PFSK-1 (cell line): ENCODE results near the gene RANGAP1.

Experiments used
- FOXP2 ChIP-seq: optimal IDR thresholded peaks from 2 replicates; pipeline ENCODE3; 2011; ENCODE audit warnings: borderline replicate concordance, control low read depth, inconsistent platforms; ENCODE audit not compliant: insufficient read depth; ENCODE audit errors: extremely low read length, extremely low read depth
- POLR2AphosphoS5 ChIP-seq: IDR thresholded peaks from 2 replicates; pipeline ENCODE4 v1.6.1; 2012; ENCODE audit warnings: low read depth, mild to moderate bottlenecking, control low read depth, low read length, moderate library complexity
- SIN3A ChIP-seq: IDR thresholded peaks from 2 replicates; pipeline ENCODE4 v1.6.1; 2012; ENCODE audit warnings: mild to moderate bottlenecking, low read length, moderate library complexity, borderline replicate concordance; ENCODE audit not compliant: insufficient read depth
- TAF1 ChIP-seq: IDR thresholded peaks from 2 replicates; pipeline ENCODE4 v1.6.1; 2012; ENCODE audit warnings: low read length, control low read depth, borderline replicate concordance; ENCODE audit not compliant: insufficient read depth
- TF ChIP-seq, protein P1 (sequence below), 2 experiments: IDR thresholded peaks; 2 replicates each; pipeline versions ENCODE4 v1.6.1 to v1.8.0; 2011 to 2012; ENCODE audit warnings: low read depth in 2 of 2, low read length in 2 of 2, control low read depth in 1 of 2, inconsistent platforms in 1 of 2, mild to moderate bottlenecking in 1 of 2, moderate library complexity in 1 of 2; ENCODE audit not compliant: insufficient read depth in 1 of 2

Gene RANGAP1

DNA sequence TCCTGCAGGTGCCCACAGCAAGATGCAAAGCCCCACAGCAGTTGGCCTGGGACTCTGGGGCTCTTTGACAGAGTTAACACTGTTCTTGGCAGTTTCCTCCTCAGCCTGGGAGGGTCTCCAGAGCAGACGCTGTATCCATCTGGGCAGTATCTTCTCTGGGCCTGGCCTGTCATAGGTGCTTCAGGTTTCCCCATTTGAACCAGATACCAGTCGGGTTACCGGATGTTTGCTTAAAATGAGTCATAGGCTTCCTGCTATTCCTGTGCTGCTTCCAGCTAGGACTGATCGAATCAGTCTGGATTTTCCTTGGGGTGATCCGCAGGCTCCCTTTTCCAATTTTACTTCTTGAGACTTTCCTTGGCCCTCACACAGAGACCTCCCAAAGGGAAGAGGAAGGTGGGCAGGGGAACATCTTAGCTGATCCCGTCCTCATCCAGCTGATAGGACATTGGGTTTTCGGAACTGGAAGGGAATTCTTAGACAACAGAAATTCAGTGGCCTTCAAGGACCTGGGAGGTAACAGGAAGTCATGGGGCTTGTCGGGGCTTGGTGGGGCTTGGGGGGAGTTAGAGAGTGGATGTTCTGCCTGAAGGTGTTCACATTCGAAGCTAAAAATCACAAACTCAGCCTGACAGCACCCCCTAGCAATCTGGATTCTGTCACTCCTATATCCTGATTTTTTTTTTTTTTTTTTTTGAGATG is 2.4 kb upstream of the RANGAP1 start:
- no peak for TF ChIP-seq SIN3A
- no peak for TF ChIP-seq TAF1

DNA sequence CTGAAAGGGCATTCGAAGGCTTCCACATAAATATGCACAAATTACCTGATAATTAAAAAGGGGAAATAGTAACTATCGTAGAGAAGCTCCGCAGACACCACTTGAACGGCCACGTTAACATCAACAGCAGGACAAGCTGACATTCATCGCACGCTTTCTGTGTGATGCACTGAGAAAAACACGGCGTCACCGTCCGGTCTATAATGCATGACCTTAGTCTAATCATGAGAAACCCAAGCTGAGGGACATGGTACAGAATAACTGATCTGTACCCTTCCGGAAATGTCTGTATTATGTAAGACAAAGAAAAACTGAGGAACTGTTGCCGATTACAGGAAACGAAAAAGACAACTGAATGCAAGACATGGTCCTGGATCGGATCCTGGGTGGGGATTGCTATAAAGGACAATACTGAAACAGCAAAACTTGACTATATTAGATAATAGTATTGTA is 678 bp upstream of the RANGAP1 start:
- TF ChIP-seq TAF1, result no peak
- TF ChIP-seq POLR2AphosphoS5, result no peak
- TF ChIP-seq SIN3A, result no peak
- TF ChIP-seq, protein P1, sequence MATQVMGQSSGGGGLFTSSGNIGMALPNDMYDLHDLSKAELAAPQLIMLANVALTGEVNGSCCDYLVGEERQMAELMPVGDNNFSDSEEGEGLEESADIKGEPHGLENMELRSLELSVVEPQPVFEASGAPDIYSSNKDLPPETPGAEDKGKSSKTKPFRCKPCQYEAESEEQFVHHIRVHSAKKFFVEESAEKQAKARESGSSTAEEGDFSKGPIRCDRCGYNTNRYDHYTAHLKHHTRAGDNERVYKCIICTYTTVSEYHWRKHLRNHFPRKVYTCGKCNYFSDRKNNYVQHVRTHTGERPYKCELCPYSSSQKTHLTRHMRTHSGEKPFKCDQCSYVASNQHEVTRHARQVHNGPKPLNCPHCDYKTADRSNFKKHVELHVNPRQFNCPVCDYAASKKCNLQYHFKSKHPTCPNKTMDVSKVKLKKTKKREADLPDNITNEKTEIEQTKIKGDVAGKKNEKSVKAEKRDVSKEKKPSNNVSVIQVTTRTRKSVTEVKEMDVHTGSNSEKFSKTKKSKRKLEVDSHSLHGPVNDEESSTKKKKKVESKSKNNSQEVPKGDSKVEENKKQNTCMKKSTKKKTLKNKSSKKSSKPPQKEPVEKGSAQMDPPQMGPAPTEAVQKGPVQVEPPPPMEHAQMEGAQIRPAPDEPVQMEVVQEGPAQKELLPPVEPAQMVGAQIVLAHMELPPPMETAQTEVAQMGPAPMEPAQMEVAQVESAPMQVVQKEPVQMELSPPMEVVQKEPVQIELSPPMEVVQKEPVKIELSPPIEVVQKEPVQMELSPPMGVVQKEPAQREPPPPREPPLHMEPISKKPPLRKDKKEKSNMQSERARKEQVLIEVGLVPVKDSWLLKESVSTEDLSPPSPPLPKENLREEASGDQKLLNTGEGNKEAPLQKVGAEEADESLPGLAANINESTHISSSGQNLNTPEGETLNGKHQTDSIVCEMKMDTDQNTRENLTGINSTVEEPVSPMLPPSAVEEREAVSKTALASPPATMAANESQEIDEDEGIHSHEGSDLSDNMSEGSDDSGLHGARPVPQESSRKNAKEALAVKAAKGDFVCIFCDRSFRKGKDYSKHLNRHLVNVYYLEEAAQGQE (IDR thresholded peaks at IDR 0.05; ENCODE audit: insufficient read depth in 1 of 2, low read depth in 2 of 2, low read length in 2 of 2), result no peak

DNA sequence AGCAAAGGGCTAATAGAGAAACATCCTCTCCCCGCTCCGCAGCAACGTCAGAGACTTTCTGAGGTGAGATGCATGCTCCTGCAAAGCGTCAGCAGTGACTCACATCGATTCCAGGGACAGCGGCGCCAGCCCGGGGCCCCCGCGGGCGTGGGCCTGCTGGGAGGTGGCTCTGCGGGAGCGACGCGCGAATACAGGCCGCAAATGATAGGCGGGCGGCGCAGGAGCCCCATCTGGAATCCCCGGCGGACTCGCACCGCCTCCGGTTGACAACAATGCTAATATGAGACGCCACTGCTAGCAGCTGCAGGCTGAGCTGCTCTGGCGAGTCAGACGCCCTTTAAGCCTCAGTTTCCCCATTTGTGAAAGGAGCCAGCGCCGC is 557 bp downstream of the RANGAP1 start:
- TF ChIP-seq TAF1 (peak; percentile 36; the same call in 1 of the 2 replicates), FOXP2 (no peak)
- TF ChIP-seq, protein P1 (IDR thresholded peaks at IDR 0.05; ENCODE audit: insufficient read depth in 1 of 2, low read depth in 2 of 2, low read length in 2 of 2), result no peak

DNA sequence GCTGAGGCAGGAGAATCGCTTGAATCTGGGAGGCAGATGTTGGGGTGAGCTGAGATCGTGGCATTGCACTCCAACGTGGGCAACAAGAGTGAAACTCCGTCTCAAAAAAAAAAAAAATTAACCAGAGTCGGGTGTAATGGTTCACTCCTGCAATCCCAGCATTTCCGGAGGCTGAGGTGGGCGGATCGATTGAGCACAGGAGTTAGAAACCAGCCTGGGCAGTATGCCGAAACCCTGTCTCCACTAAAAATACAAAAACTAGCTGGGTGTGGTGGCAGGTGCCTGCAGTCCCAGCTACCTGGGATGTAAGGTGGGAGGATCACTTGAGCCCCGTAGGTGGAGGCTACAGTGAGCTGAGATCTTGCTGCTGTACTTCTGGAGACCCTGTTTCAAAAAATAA is 1.5 kb downstream of the RANGAP1 start:
- no peak for TF ChIP-seq POLR2AphosphoS5
- no peak for TF ChIP-seq SIN3A
- no peak for TF ChIP-seq FOXP2
- TF ChIP-seq, protein P1 (IDR thresholded peaks at IDR 0.05; ENCODE audit: insufficient read depth in 1 of 2, low read depth in 2 of 2, low read length in 2 of 2), result no peak
- no peak for TF ChIP-seq TAF1

DNA sequence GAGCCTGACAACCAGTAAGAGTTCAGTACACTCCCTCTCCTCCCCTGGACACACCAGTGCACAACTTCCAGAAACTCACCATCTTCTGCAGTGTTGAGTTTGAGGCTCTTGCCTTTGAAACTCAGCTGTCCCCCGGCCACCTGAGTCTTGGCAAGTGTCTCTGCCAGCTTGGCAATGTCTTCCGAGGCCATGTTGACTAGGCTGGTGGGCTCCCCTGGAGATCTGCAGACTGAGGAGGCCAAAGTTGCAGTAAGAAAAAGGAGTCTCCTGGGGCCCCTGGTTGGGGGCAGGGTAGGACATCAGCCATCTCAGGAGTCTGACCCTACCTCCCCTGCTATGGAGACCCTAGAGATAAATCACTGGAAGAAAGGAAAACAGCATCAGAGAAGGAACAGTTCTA is 5.1 kb downstream of the RANGAP1 start:
- TF ChIP-seq SIN3A, result no peak
- no peak for TF ChIP-seq FOXP2
- no peak for TF ChIP-seq POLR2AphosphoS5
- TF ChIP-seq, protein P1 (IDR thresholded peaks at IDR 0.05; ENCODE audit: insufficient read depth in 1 of 2, low read depth in 2 of 2, low read length in 2 of 2), result no peak
- TF ChIP-seq TAF1, result no peak

DNA sequence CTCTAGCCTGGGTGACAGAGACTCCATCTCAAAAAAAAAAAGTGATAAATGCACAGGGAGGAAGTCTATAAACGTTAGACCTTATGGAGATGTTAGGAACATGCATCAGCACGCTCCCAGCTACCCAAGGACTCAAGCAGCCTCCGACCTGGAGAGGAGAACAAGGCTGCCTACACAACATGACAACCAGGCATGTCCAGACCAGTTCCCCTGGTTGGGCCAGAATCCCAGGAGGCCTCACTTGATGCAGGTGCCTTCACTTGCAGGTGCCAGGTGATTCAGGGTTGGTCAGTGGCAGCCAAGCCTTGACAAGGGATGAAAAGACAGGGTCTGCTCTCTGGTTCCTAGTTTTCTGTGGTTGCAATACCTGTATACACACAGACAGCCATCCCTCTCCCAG is 5.9 kb downstream of the RANGAP1 start:
- TF ChIP-seq FOXP2 (no peak), SIN3A (no peak), TAF1 (no peak), POLR2AphosphoS5 (no peak)
- TF ChIP-seq, protein P1 (IDR thresholded peaks at IDR 0.05; ENCODE audit: insufficient read depth in 1 of 2, low read depth in 2 of 2, low read length in 2 of 2), result no peak
